ENCODE data around the gene MUC2. TPM values are rescaled to one million over a fixed set of nuclear protein-coding genes. Genes with fewer than 3 reads are reported as not detected.

MUC2 gene
- total and polyA plus RNA-seq, 2 of the 4 experiments (the other 2 are of a cell fraction), result not detected

GRCh38 chr11:1042626-1043562, 31.8 kb upstream of the MUC2 start:
- no peak overlapping the region for H2AK9ac ChIP-seq (replicated peaks; ENCODE audit: low read depth, low read length, poor library complexity)
- H2BK15ac ChIP-seq (ENCODE audit: low read depth, low read length), result no peak overlapping the region
- H3K9ac ChIP-seq (ENCODE audit: low read depth, low read length), result no peak overlapping the region
- H3K4me1 ChIP-seq (ENCODE audit: control insufficient read depth, insufficient read depth, low read length), result no peaks in the 10 kb centered on the region
- POLR2A ChIA-PET (ENCODE audit: unreplicated experiment), result no interaction called here
- H2AK5ac ChIP-seq (ENCODE audit: low read depth, low read length), result no peak overlapping the region
- in situ Hi-C loops (cut with MboI; ENCODE audit: low sequenced_read_pairs), result no loop called here
- H3K56ac ChIP-seq (ENCODE audit: extremely low read depth, insufficient read depth, low read length), result no peak overlapping the region
- H3K27ac ChIP-seq (ENCODE audit: insufficient read depth, low read length), result no peak overlapping the region
- H4K5ac ChIP-seq (ENCODE audit: low read depth, low read length), result no peak overlapping the region
- no peak overlapping the region for H3K18ac ChIP-seq (ENCODE audit: low read depth, low read length)
- H3K27me3 ChIP-seq (ENCODE audit: control insufficient read depth, insufficient read depth, low read length), result peaks cover 24% of the 10 kb centered on the region
- no peak overlapping the region for H2AFZ ChIP-seq (replicated peaks; ENCODE audit: low read length, poor library complexity)
- H4K91ac ChIP-seq (ENCODE audit: insufficient read depth, low read depth, low read length), result no peak overlapping the region
- no peaks in the 10 kb centered on the region for H3K9me1 ChIP-seq (ENCODE audit: insufficient read depth, low read length)
- intact Hi-C loops (cut with micrococcal nuclease), result no loop called here
- no peak overlapping the region for H4K8ac ChIP-seq (ENCODE audit: low read depth in 2 of 2, low read length in 2 of 2)
- no peak for ATAC-seq (ENCODE audit: low read depth)
- H3K79me1 ChIP-seq (ENCODE audit: low read depth in 1 of 2, low read length in 2 of 2), result no peaks in the 10 kb centered on the region
- no peak for TF ChIP-seq POLR2A (IDR thresholded peaks at IDR 0.05; ENCODE audit: low read depth, low read length)
- TF ChIP-seq FOS (IDR thresholded peaks at IDR 0.05; ENCODE audit: low read depth, low read length), result no peak
- no peak for TF ChIP-seq MXI1 (IDR thresholded peaks at IDR 0.05; ENCODE audit: borderline replicate concordance, low read depth, low read length)
- no peak for TF ChIP-seq CHD1 (IDR thresholded peaks at IDR 0.05; ENCODE audit: low read depth, low read length)
- TF ChIP-seq RAD21 (IDR thresholded peaks at IDR 0.05; ENCODE audit: low read length), result no peak
- TF ChIP-seq, protein P1, sequence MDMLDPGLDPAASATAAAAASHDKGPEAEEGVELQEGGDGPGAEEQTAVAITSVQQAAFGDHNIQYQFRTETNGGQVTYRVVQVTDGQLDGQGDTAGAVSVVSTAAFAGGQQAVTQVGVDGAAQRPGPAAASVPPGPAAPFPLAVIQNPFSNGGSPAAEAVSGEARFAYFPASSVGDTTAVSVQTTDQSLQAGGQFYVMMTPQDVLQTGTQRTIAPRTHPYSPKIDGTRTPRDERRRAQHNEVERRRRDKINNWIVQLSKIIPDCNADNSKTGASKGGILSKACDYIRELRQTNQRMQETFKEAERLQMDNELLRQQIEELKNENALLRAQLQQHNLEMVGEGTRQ (IDR thresholded peaks at IDR 0.05; ENCODE audit: low read depth, low read length), result no peak
- no peak for TF ChIP-seq MAFK (IDR thresholded peaks at IDR 0.05; ENCODE audit: low read depth, low read length)
- TF ChIP-seq MAZ (IDR thresholded peaks at IDR 0.05; ENCODE audit: borderline replicate concordance, low read depth, low read length), result no peak
- TF ChIP-seq ELK1 (IDR thresholded peaks at IDR 0.05; ENCODE audit: borderline replicate concordance, low read depth, low read length), result no peak
- TF ChIP-seq RFX5 (IDR thresholded peaks at IDR 0.05; ENCODE audit: low read depth, low read length), result no peak
- TF ChIP-seq CEBPB (IDR thresholded peaks at IDR 0.05; ENCODE audit: low read depth, low read length), result no peak
- no peak for TF ChIP-seq SMC3 (IDR thresholded peaks at IDR 0.05; ENCODE audit: low read depth, low read length)
- no peak for TF ChIP-seq NFE2L2 (IDR thresholded peaks at IDR 0.05; ENCODE audit: low read depth, low read length)
- TF ChIP-seq BHLHE40 (IDR thresholded peaks at IDR 0.05; ENCODE audit: low read depth, low read length), result no peak
- no peak for TF ChIP-seq CTCF (conservative IDR thresholded peaks at IDR 0.05; ENCODE audit: low read depth, low read length)
- H2BK5ac ChIP-seq (ENCODE audit: low read depth, low read length, poor library complexity, severe bottlenecking), result no peak overlapping the region
- no peak for DNase-seq
- WGBS, 2 experiments (ENCODE audit: extremely low coverage in 2 of 2, insufficient read length in 1 of 2), result 71% methylated on average over 13 of the region's 26 CpGs; no CpG with 5 or more reads in 1 of the 2 experiments
- no peak overlapping the region for H3K4me3 ChIP-seq (ENCODE audit: insufficient read depth, low read depth, low read length)
- no peak overlapping the region for H2BK120ac ChIP-seq (ENCODE audit: low read depth, low read length)
- no TSS peak for BruUV-seq (replicated peaks)
- H4K20me1 ChIP-seq (ENCODE audit: insufficient read depth, low read length), result no peaks in the 10 kb centered on the region
- no peak overlapping the region for H3K4ac ChIP-seq (ENCODE audit: low read depth, low read length)
- CTCF ChIA-PET, result no interaction called here
- H3K14ac ChIP-seq (replicated peaks; ENCODE audit: low read depth, low read length), result no peak overlapping the region
- H3K23ac ChIP-seq (ENCODE audit: low read depth, low read length), result no peak overlapping the region
- no peak overlapping the region for H2BK20ac ChIP-seq (ENCODE audit: low read depth, low read length)
- no peaks in the 10 kb centered on the region for H3K9me3 ChIP-seq (ENCODE audit: control insufficient read depth, insufficient read depth, low read length)
- H3K36me3 ChIP-seq (ENCODE audit: control insufficient read depth, insufficient read depth, low read length), result no peaks in the 10 kb centered on the region
- dilution Hi-C loops (cut with HindIII; ENCODE audit: low sequenced_read_pairs, unreplicated experiment), result no loop called here
- H3K4me2 ChIP-seq (ENCODE audit: low read depth, low read length), result no peak overlapping the region

Measured in IMR-90 (cell line).